ENCODE data around the gene TRPM4.

DNA sequence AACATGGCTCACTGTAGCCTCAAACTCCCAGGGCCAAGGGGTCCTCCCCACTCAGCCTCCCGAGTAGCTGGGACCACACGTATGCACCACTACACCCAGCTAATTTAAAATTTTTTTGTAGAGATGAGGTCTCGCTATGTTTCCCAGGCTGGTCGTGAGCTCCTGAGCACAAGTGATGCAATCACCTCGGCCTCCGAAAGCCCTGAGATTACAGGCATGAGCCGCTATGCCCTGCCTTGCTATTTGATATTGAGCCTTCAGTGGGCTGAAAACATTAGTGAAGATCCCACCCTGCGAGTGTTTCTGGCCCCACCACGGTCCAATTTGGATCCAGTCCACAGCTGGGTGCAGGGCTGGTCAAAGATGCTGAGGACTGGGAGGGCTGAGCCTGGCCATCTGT is 65.9 kb downstream of the TRPM4 start:
- TF ChIP-seq CTCF (IDR thresholded peaks at IDR 0.05; ENCODE audit: insufficient read depth, low read length, poor library complexity, severe bottlenecking): no peak
- no peak for TF ChIP-seq EZH2phosphoT487 (conservative IDR thresholded peaks at IDR 0.05; ENCODE audit: low read length)

Measured in SU-DHL-6 (cell line).